Activated naive CD4-positive, alpha-beta T cell treated with anti-CD3 and anti-CD28 coated beads for 36 hours (primary cell): ENCODE results near the gene IFNGR1. TPM values are rescaled to one million over a fixed set of nuclear protein-coding genes. Genes with fewer than 3 reads are reported as not detected.

Experiments used
- CTCF ChIA-PET: fragments of 350-600 bp; sonication (Branson Sonifier 250); formaldehyde crosslinking; loops from one replicate; lab custom pipeline; 2021; ENCODE audit warnings: antibody characterized with exemption; lab: Charles Lee
- DNase-seq: peaks from one replicate; pipeline ENCODE4 v3.0.0-alpha.2; 2020
- H3K27ac Mint-ChIP-seq: one replicate; pipeline ENCODE4 v1.8.0; 2021; ENCODE audit warnings: mild to moderate bottlenecking, mixed read lengths
- H3K27me3 Mint-ChIP-seq: one replicate; pipeline ENCODE4 v1.8.0; 2021; ENCODE audit warnings: low read depth, mixed read lengths
- H3K36me3 Mint-ChIP-seq: one replicate; pipeline ENCODE4 v1.8.0; 2021; ENCODE audit warnings: low read depth, mixed read lengths
- H3K4me1 Mint-ChIP-seq: one replicate; pipeline ENCODE4 v1.8.0; 2021; ENCODE audit warnings: low read depth, mixed read lengths
- H3K4me3 Mint-ChIP-seq: one replicate; pipeline ENCODE4 v1.8.0; 2021; ENCODE audit warnings: mild to moderate bottlenecking, moderate library complexity, mixed read lengths
- H3K9me3 Mint-ChIP-seq: one replicate; pipeline ENCODE4 v1.8.0; 2021; ENCODE audit warnings: mixed read lengths
- intact Hi-C: fragments of 100-400 bp; cut with micrococcal nuclease; formaldehyde crosslinking; loops from one replicate; pipeline ENCODE4 v1.15.1; 2023
- total RNA-seq, 2 experiments: library from RNA; stranded (reverse); gene quantifications; one replicate each; pipeline ENCODE4 v1.2.3, GENCODE V29; 2021

IFNGR1 gene
- total RNA-seq, 2 experiments from 2014 or later, result 25.5 to 26.4 TPM

DNA sequence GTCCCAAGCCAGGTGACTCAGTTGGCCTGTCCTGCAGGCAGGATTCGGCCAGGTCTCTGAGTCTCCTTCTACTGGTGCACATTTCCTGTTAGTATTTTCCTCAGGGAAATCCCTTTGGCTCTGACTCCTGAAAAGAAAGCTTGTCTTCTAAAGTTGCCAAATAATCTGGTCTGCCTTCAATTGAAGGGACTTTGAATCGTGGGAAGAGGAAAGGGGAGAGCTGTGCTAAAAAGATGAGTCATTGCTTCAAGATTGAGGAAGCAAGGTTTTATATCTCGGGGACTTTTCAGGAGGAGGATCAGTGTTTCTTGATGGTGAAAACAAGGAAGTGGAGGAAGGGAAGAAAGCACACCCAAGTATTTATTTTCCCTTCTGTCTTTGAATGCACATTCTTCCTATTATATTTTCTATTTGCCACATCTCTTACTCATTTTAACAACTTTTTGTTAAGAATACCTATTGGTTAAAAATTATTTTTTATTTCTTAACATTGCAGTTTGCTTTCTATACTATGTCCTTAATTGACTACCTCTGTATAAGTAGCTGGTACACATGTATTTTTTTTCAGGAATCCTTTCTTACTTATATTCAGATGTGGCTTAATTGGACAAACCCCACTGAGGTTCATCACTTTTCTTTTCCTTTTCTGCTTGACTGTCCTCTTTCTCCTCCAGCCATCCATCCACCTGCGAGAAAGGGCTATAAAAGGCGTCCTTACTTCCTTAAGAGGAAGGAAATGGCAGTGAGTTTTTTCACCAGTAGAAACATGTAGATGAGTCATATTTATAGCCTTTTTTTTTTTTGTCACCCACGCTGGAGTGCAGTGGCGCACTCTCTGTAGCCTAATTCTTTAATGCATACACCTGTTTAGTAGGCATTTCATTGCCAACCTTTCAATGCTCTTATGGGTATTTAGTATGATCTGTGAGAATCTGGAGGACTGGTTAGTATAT is 15.0 kb upstream of the IFNGR1 start:
- CTCF ChIA-PET, result no interaction called here
- intact Hi-C loops, result loop anchor here (1.0 to 10.0 kb wide), 4 partner anchors 15 to 751 kb away; partner anchors contain the start of gene IFNGR1
- Mint-ChIP-seq H3K27ac (peak overlapping the region; percentile 28), H3K4me1 (peaks cover 38% of the 10 kb centered on the region), H3K27me3 (peaks cover 5% of the 10 kb centered on the region), H3K4me3 (no peak overlapping the region), H3K9me3 (peaks cover 4% of the 10 kb centered on the region), H3K36me3 (no peaks in the 10 kb centered on the region)
- DNase-seq, result peak; percentile 21

DNA sequence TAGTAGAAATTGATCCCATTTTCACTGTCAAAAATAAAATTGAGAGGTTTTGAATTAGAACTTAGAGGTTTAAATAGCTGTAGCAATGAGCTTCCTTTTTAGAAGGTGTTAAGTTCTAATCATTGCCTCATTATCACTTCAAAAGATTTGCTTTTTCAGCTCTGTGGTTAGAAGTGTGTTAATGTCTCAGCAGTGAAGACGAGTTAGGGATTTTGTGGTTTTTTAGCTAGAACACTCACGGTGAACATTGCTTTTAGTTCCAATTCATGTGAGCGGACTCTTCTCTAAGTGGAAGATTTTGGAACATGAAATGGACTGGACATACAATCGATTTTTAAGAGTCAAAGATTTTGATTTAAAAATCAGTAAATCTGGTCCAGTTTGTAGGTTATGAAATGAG is 12.7 kb upstream of the IFNGR1 start:
- Mint-ChIP-seq H3K36me3 (no peaks in the 10 kb centered on the region), H3K27me3 (peaks cover 6% of the 10 kb centered on the region), H3K4me1 (peaks cover 48% of the 10 kb centered on the region), H3K9me3 (no peaks in the 10 kb centered on the region), H3K27ac (no peak overlapping the region), H3K4me3 (no peak overlapping the region)
- CTCF ChIA-PET, result no interaction called here
- no peak for DNase-seq
- intact Hi-C loops, result loop anchor here (10.0 kb wide), 1 partner anchor 753 kb away; no protein-coding TSS in a partner anchor

DNA sequence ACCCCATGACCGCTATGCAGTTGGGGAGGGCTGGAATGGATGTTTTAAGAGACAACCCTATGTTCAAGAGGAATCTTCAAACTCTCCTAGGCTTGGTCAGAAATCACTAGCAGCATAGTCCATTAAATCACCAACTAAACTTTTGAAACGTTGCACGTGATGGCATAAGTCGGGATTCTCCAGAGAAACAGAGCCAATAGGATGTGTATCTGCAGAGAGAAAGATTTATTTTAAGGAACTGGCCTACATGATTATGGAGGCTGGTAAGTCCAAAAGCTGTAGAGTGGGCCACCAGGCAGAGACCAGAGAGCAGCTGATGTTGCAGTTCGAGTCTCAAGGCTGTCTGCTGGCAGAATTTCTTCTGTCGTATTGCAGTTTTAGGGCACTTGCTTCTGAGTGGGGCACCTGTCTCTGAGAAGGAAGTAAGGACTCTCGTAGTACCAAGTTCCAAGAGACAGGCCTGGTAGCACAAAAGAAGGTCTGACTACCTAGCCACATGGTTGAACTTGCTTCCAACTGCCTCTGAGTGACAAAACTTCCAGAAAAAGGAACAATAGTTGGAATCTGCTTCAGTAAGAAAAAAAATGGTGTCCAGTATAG is 11.9 kb upstream of the IFNGR1 start:
- Mint-ChIP-seq H3K4me3 (no peak overlapping the region), H3K36me3 (no peaks in the 10 kb centered on the region), H3K27me3 (peaks cover 6% of the 10 kb centered on the region), H3K27ac (no peak overlapping the region), H3K9me3 (no peaks in the 10 kb centered on the region), H3K4me1 (peaks cover 48% of the 10 kb centered on the region)
- intact Hi-C loops, result loop anchor here (10.0 kb wide), 1 partner anchor 754 kb away; no protein-coding TSS in a partner anchor
- DNase-seq, result no peak
- CTCF ChIA-PET, result no interaction called here

- CTCF ChIA-PET, result no interaction called here
- Mint-ChIP-seq H3K4me3 (no peak overlapping the region), H3K9me3 (no peaks in the 10 kb centered on the region), H3K36me3 (no peaks in the 10 kb centered on the region), H3K27ac (no peak overlapping the region), H3K27me3 (peaks cover 6% of the 10 kb centered on the region), H3K4me1 (peaks cover 48% of the 10 kb centered on the region)
- intact Hi-C loops, result loop anchor here (10.0 kb wide), 1 partner anchor 754 kb away; no protein-coding TSS in a partner anchor
- no peak for DNase-seq
Observed at GRCh38 chr6:137230547-137230946, 11.4 kb upstream of the IFNGR1 start.

GRCh38 chr6:137229075-137229759 is 10.0 kb upstream of the IFNGR1 start:
- Mint-ChIP-seq H3K27me3 (peaks cover 6% of the 10 kb centered on the region), H3K36me3 (no peaks in the 10 kb centered on the region), H3K4me3 (no peak overlapping the region), H3K9me3 (no peaks in the 10 kb centered on the region), H3K4me1 (peaks cover 51% of the 10 kb centered on the region), H3K27ac (no peak overlapping the region)
- DNase-seq, result no peak
- CTCF ChIA-PET, result no interaction called here
- intact Hi-C loops, result no loop called here

DNA sequence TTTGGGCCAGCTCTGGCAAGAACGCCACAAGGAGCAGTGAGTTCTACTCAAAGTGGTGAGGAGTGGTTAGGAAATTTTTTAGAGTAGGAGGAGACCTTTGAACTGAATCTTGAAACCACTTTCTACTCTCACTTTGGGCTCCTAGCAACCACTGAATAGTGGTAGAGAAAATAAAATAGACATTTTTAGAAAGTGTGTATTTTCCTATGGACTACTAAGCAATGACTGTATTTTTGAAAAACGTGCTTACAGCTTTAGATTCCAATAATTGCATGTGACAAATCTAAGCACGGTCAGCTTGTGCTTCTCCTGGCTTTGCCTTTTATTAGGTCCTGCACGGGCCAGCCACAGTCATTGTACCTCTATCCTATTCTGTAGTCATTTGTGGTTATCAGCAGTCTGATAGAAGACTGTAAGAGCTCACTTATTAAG is 8.7 kb upstream of the IFNGR1 start:
- no peak for DNase-seq
- H3K4me3 Mint-ChIP-seq, result no peak overlapping the region
- intact Hi-C loops, result no loop called here
- H3K4me1 Mint-ChIP-seq, result peaks cover 51% of the 10 kb centered on the region
- H3K27ac Mint-ChIP-seq, result no peak overlapping the region
- H3K36me3 Mint-ChIP-seq, result no peaks in the 10 kb centered on the region
- H3K9me3 Mint-ChIP-seq, result no peaks in the 10 kb centered on the region
- CTCF ChIA-PET, result interaction anchor here (1.1 kb wide), 1 partner anchor 12 kb away, joined by 4 read pairs; no protein-coding TSS in a partner anchor
- peaks cover 6% of the 10 kb centered on the region for H3K27me3 Mint-ChIP-seq

DNA sequence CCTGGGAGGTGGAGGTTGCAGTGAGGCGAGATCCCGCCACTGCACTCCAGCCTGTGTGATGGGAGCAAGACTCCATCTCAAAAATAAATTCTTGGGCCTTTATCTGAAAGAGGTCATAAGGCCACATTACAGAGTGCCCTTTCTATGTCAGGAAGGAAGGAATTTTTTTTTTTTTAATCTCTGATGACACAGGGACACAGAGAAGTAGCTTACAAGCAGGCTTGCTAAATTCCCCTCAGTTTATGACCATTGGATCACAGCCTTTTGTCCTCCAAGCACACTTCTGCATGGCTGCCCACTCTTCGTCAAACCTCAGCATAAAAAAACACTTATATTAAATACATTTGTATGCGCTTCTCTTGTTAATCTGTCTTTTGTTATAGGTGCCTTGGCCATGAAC is 7.5 kb upstream of the IFNGR1 start:
- intact Hi-C loops, result no loop called here
- H3K4me3 Mint-ChIP-seq, result no peak overlapping the region
- peaks cover 6% of the 10 kb centered on the region for H3K27me3 Mint-ChIP-seq
- H3K27ac Mint-ChIP-seq, result no peak overlapping the region
- DNase-seq, result no peak
- CTCF ChIA-PET, result no interaction called here
- no peaks in the 10 kb centered on the region for H3K36me3 Mint-ChIP-seq
- H3K9me3 Mint-ChIP-seq, result no peaks in the 10 kb centered on the region
- peaks cover 42% of the 10 kb centered on the region for H3K4me1 Mint-ChIP-seq

GRCh38 chr6:137224799-137225198 is 5.6 kb upstream of the IFNGR1 start:
- Mint-ChIP-seq H3K9me3 (no peaks in the 10 kb centered on the region), H3K4me3 (no peak overlapping the region), H3K27ac (no peak overlapping the region), H3K27me3 (peaks cover 6% of the 10 kb centered on the region), H3K36me3 (no peaks in the 10 kb centered on the region), H3K4me1 (peaks cover 42% of the 10 kb centered on the region)
- CTCF ChIA-PET, result no interaction called here
- intact Hi-C loops, result no loop called here
- DNase-seq, result no peak

- DNase-seq, result no peak
- Mint-ChIP-seq H3K4me1 (peaks cover 44% of the 10 kb centered on the region), H3K36me3 (peaks cover 2% of the 10 kb centered on the region), H3K4me3 (no peak overlapping the region), H3K9me3 (no peaks in the 10 kb centered on the region), H3K27ac (peak overlapping the region; percentile 19), H3K27me3 (no peaks in the 10 kb centered on the region)
- intact Hi-C loops, result no loop called here
- CTCF ChIA-PET, result no interaction called here
Observed at GRCh38 chr6:137223370-137224131, 4.4 kb upstream of the IFNGR1 start.

- H3K27ac Mint-ChIP-seq, result no peak overlapping the region
- peaks cover 42% of the 10 kb centered on the region for H3K4me1 Mint-ChIP-seq
- CTCF ChIA-PET, result interaction anchor here (0.7 kb wide), 1 partner anchor 229 kb away, joined by 3 read pairs; no protein-coding TSS in a partner anchor
Observed at GRCh38 chr6:137222381-137222780, 3.2 kb upstream of the IFNGR1 start.

GRCh38 chr6:137219664-137220252 is 573 bp upstream of the IFNGR1 start:
- intact Hi-C loops, result loop anchor here (1.0 to 5.0 kb wide), 10 partner anchors 15 to 1722 kb away; partner anchors contain the start of genes AHI1, BCLAF1, PEX7 and SLC35D3
- peak overlapping the region; percentile 93 for H3K27ac Mint-ChIP-seq
- no peak for DNase-seq
- no peaks in the 10 kb centered on the region for H3K27me3 Mint-ChIP-seq
- CTCF ChIA-PET, result interaction anchor here (0.6 kb wide), 1 partner anchor 1215 kb away, joined by 3 read pairs; no protein-coding TSS in a partner anchor
- no peaks in the 10 kb centered on the region for H3K9me3 Mint-ChIP-seq
- peak overlapping the region; percentile 93 for H3K4me3 Mint-ChIP-seq
- peaks cover 50% of the 10 kb centered on the region for H3K4me1 Mint-ChIP-seq
- peaks cover 4% of the 10 kb centered on the region for H3K36me3 Mint-ChIP-seq

More at GRCh38 chr6:137222381-137222780, 3.2 kb upstream of the IFNGR1 start:
- Mint-ChIP-seq H3K36me3 (peaks cover 4% of the 10 kb centered on the region), H3K4me3 (no peak overlapping the region), H3K9me3 (no peaks in the 10 kb centered on the region), H3K27me3 (no peaks in the 10 kb centered on the region)
- DNase-seq, result no peak
- intact Hi-C loops, result no loop called here
